A549 treated with GW870086 at 1 μM for 4 hours (cell line): ENCODE measurements around the gene TREM1. TPM values are rescaled to one million over a fixed set of nuclear protein-coding genes. Genes with fewer than 3 reads are reported as not detected.

ENCODE experiments used
- total RNA-seq: library from RNA; stranded (reverse); fragments of 200-300 nt; extraction: Qiagen RNA extraction; gene quantifications from 5 replicates; pipeline ENCODE4 v1.2.3, GENCODE V29; 2022; ENCODE audit warnings: low read depth

The TREM1 gene
- 0.22 to 0.48 TPM (median 0.32 TPM) in 4 of 5 replicates, not detected in the other for total RNA-seq

GRCh38 chr6:41286544-41287346 lies at the start of gene TREM1:
Gene TREM1 (minus strand): TSS chr6:41286682. CDS start chr6:41286655, 27 bp downstream.

GRCh38 chr6:41335296-41335695 lies 48.8 kb upstream of the TREM1 start, which contains the start of gene NCR2:
Gene NCR2 (plus strand): TSS chr6:41335608. CDS start chr6:41335877, 269 bp downstream.

GRCh38 chr6:41228096-41228495 lies 58.4 kb downstream of the TREM1 start, which contains the start of gene TREML4:
Gene TREML4 (plus strand): TSS chr6:41228349. CDS start chr6:41228428, 79 bp downstream.

Other genes starting within 250 kb of the TREM1 start
- gene UNC5CL, start 247.5 kb downstream of the TREM1 start, total RNA-seq, result 0.34 to 1.1 TPM (median 0.60 TPM) in 5 replicates
- gene TSPO2, start 244.2 kb downstream of the TREM1 start, total RNA-seq, result not detected in 5 replicates
- not detected in 5 replicates for gene APOBEC2, start 233.5 kb downstream of the TREM1 start, total RNA-seq
- gene OARD1, start 214.3 kb downstream of the TREM1 start, total RNA-seq, result 17.1 to 20.3 TPM (median 19.5 TPM) in 5 replicates
- 9.8 to 15.3 TPM (median 13.6 TPM) in 5 replicates for gene NFYA, start 213.7 kb downstream of the TREM1 start, total RNA-seq
- not detected in 5 replicates for gene TREML1, start 132.3 kb downstream of the TREM1 start, total RNA-seq
- gene TREM2, start 123.6 kb downstream of the TREM1 start, total RNA-seq, result not detected in 5 replicates
- not detected in 5 replicates for gene TREML2, start 85.5 kb downstream of the TREM1 start, total RNA-seq
- 0.06 TPM in 1 of 5 replicates, not detected in the others for gene TREML4, start 58.3 kb downstream of the TREM1 start, total RNA-seq
- not detected in 5 replicates for gene NCR2, start 48.9 kb upstream of the TREM1 start, total RNA-seq